ENCODE data around the gene KRTAP3-1. TPM values are rescaled to one million over a fixed set of nuclear protein-coding genes. Genes with fewer than 3 reads are reported as not detected.

KRTAP3-1 gene
- total RNA-seq, 4 donors from 2014 or later: not detected

- Histone ChIP-seq H3K27ac (no peak overlapping the region), H3K9me3 (no peaks in the 10 kb centered on the region), H3K27me3 (peaks cover 45% of the 10 kb centered on the region), H3K4me3 (no peak overlapping the region), H3K4me1 (no peaks in the 10 kb centered on the region), H3K36me3 (no peaks in the 10 kb centered on the region)
- 49 to 62% methylated on average over 2 of the region's 2 CpGs for WGBS, 2 donors (ENCODE audit: low coverage in 1 of 2)
- no peak for ATAC-seq
- TF ChIP-seq POLR2A (IDR thresholded peaks at IDR 0.05) (no peak), EP300 (IDR thresholded peaks at IDR 0.05) (no peak), CTCF (IDR thresholded peaks at IDR 0.05) (no peak), POLR2AphosphoS5 (IDR thresholded peaks at IDR 0.05) (no peak)
Observed at GRCh38 chr17:40997361-40997760, 11.6 kb downstream of the KRTAP3-1 start.

- WGBS, 2 donors (ENCODE audit: low coverage in 1 of 2): 45 to 57% methylated on average over 4 of the region's 4 CpGs
- Histone ChIP-seq H3K9me3 (no peaks in the 10 kb centered on the region), H3K27me3 (peaks cover 50% of the 10 kb centered on the region), H3K4me1 (no peaks in the 10 kb centered on the region), H3K27ac (no peak overlapping the region), H3K36me3 (no peaks in the 10 kb centered on the region), H3K4me3 (no peak overlapping the region)
- ATAC-seq: no peak
- TF ChIP-seq EP300 (IDR thresholded peaks at IDR 0.05): no peak
- TF ChIP-seq CTCF (IDR thresholded peaks at IDR 0.05): no peak
- TF ChIP-seq POLR2AphosphoS5 (IDR thresholded peaks at IDR 0.05): no peak
- TF ChIP-seq POLR2A (IDR thresholded peaks at IDR 0.05): no peak
Observed at GRCh38 chr17:40996829-40997228, 12.1 kb downstream of the KRTAP3-1 start.

- Histone ChIP-seq H3K27me3 (peaks cover 53% of the 10 kb centered on the region), H3K36me3 (no peaks in the 10 kb centered on the region), H3K4me3 (no peak overlapping the region), H3K27ac (no peak overlapping the region), H3K4me1 (no peaks in the 10 kb centered on the region), H3K9me3 (no peaks in the 10 kb centered on the region)
- TF ChIP-seq POLR2A (IDR thresholded peaks at IDR 0.05): no peak
- no peak for TF ChIP-seq CTCF (IDR thresholded peaks at IDR 0.05)
- no peak for TF ChIP-seq POLR2AphosphoS5 (IDR thresholded peaks at IDR 0.05)
- TF ChIP-seq EP300 (IDR thresholded peaks at IDR 0.05): no peak
- ATAC-seq: no peak
- 40 to 63% methylated on average over 1 of the region's 1 CpG for WGBS, 2 donors (ENCODE audit: low coverage in 1 of 2)
Observed at GRCh38 chr17:40995116-40995515, 13.8 kb downstream of the KRTAP3-1 start.

- Histone ChIP-seq H3K27ac (no peak within 1 kb of the TSS), H3K4me3 (no peak within 1 kb of the TSS), H3K27me3 (peaks cover 41% of the 10 kb centered on the region), H3K36me3 (no peaks in the 10 kb centered on the region), H3K9me3 (no peaks in the 10 kb centered on the region), H3K4me1 (no peaks in the 10 kb centered on the region)
- ATAC-seq: no peak
- 15 to 58% methylated on average over 3 to 4 of the region's 4 CpGs for WGBS, 2 donors (ENCODE audit: low coverage in 1 of 2)
- TF ChIP-seq POLR2A (IDR thresholded peaks at IDR 0.05) (no peak), CTCF (IDR thresholded peaks at IDR 0.05) (no peak), POLR2AphosphoS5 (IDR thresholded peaks at IDR 0.05) (no peak), EP300 (IDR thresholded peaks at IDR 0.05) (no peak)
Observed at GRCh38 chr17:40993839-40994238, 15.1 kb downstream of the KRTAP3-1 start, which contains the start of gene KRTAP3-3. Gene KRTAP3-3, minus strand, starts transcription at chr17:40994164. Its CDS starts 67 bp downstream, at chr17:40994097.

- no peak overlapping the region for H3K27ac ChIP-seq
Observed at GRCh38 chr17:40993084-40993483, 15.8 kb downstream of the KRTAP3-1 start.

More at GRCh38 chr17:40993084-40993483, 15.8 kb downstream of the KRTAP3-1 start:
- TF ChIP-seq EP300 (IDR thresholded peaks at IDR 0.05) (no peak), POLR2AphosphoS5 (IDR thresholded peaks at IDR 0.05) (no peak), CTCF (IDR thresholded peaks at IDR 0.05) (no peak), POLR2A (IDR thresholded peaks at IDR 0.05) (no peak)
- no peak overlapping the region for H3K4me3 ChIP-seq
- no peaks in the 10 kb centered on the region for H3K9me3 ChIP-seq
- peaks cover 41% of the 10 kb centered on the region for H3K27me3 ChIP-seq
- WGBS, 2 donors (ENCODE audit: low coverage in 1 of 2): 75 to 85% methylated on average over 2 of the region's 2 CpGs
- H3K4me1 ChIP-seq: no peaks in the 10 kb centered on the region
- ATAC-seq: no peak
- H3K36me3 ChIP-seq: no peaks in the 10 kb centered on the region
